GM23338 (cell line): ENCODE measurements around the gene ZNF609. TPM values are rescaled to one million over a fixed set of nuclear protein-coding genes. Genes with fewer than 3 reads are reported as not detected.

ENCODE experiments used
- ATAC-seq: fragments of 200-7000 bp; cut with Tn5 transposase; 3 replicates; pipeline ENCODE4 v1.9.1; 2020
- DNase-seq: peaks from one replicate; pipeline ENCODE4 v3.0.0-alpha.2; 2015; ENCODE audit warnings: low spot score
- H2AFZ ChIP-seq: fragments of 200-600 bp; sonication (generic); 2 replicates; pipeline ENCODE4 v1.8.0; 2016; ENCODE audit warnings: antibody characterized with exemption, mild to moderate bottlenecking, moderate library complexity
- H3F3A ChIP-seq: fragments of 200-600 bp; sonication (generic); replicated peaks from 2 replicates; pipeline ENCODE4 v1.8.0; 2017; ENCODE audit warnings: antibody characterized with exemption, mixed run types, low read depth
- H3K27ac ChIP-seq: fragments of 200-600 bp; sonication (generic); 2 replicates; pipeline ENCODE4 v1.6.1; 2016; ENCODE audit warnings: low read depth
- H3K27me3 ChIP-seq: fragments of 200-600 bp; sonication (generic); 2 replicates; pipeline ENCODE4 v1.8.0; 2016; ENCODE audit warnings: mild to moderate bottlenecking, mixed run types, moderate library complexity; ENCODE audit not compliant: insufficient read depth
- H3K36me3 ChIP-seq: fragments of 200-600 bp; sonication (generic); 2 replicates; pipeline ENCODE4 v1.8.0; 2016; ENCODE audit warnings: mild to moderate bottlenecking; ENCODE audit not compliant: insufficient read depth
- H3K4me1 ChIP-seq: fragments of 200-600 bp; sonication (generic); 2 replicates; pipeline ENCODE4 v1.8.0; 2016; ENCODE audit warnings: mild to moderate bottlenecking, moderate library complexity; ENCODE audit not compliant: insufficient read depth
- H3K4me2 ChIP-seq: fragments of 200-600 bp; sonication (generic); 2 replicates; pipeline ENCODE4 v1.7.1; 2017; ENCODE audit warnings: mixed run types
- H3K4me3 ChIP-seq: fragments of 200-600 bp; sonication (generic); 2 replicates; pipeline ENCODE4 v1.6.1; 2016; ENCODE audit warnings: mixed run types
- H3K79me2 ChIP-seq: fragments of 200-600 bp; sonication (generic); replicated peaks from 2 replicates; pipeline ENCODE4 v1.8.0; 2017; ENCODE audit warnings: mild to moderate bottlenecking; ENCODE audit not compliant: insufficient read depth
- H3K9me2 ChIP-seq: fragments of 200-600 bp; sonication (generic); 2 replicates; pipeline ENCODE4 v1.8.0; 2017; ENCODE audit not compliant: insufficient read depth
- H4K20me1 ChIP-seq: fragments of 200-600 bp; sonication (generic); replicated peaks from 2 replicates; pipeline ENCODE4 v1.8.0; 2017; ENCODE audit warnings: mild to moderate bottlenecking; ENCODE audit not compliant: insufficient read depth
- H3K27ac Mint-ChIP-seq: 2 replicates; pipeline ENCODE4 v1.8.0; 2020; ENCODE audit warnings: inconsistent platforms, mild to moderate bottlenecking, moderate library complexity, mixed read lengths
- H3K27me3 Mint-ChIP-seq: 3 replicates; pipeline ENCODE4 v1.8.0; 2022; ENCODE audit warnings: low read depth, mild to moderate bottlenecking, moderate library complexity, mixed read lengths, inconsistent platforms; ENCODE audit not compliant: insufficient read depth, poor library complexity
- H3K36me3 Mint-ChIP-seq: 3 replicates; pipeline ENCODE4 v1.8.0; 2021; ENCODE audit warnings: low read depth, mild to moderate bottlenecking, inconsistent platforms, moderate library complexity, mixed read lengths
- H3K4me1 Mint-ChIP-seq: 3 replicates; pipeline ENCODE4 v1.8.0; 2020; ENCODE audit warnings: mild to moderate bottlenecking, inconsistent platforms, mixed read lengths
- H3K4me3 Mint-ChIP-seq: 3 replicates; pipeline ENCODE4 v1.8.0; 2021; ENCODE audit warnings: moderate library complexity, mild to moderate bottlenecking, inconsistent platforms, mixed read lengths
- H3K9me3 Mint-ChIP-seq: 3 replicates; pipeline ENCODE4 v1.8.0; 2020; ENCODE audit warnings: moderate library complexity, mild to moderate bottlenecking, inconsistent platforms, mixed read lengths
- CTCF ChIP-seq, 2 experiments: fragments of 200-600 bp in 1 of 2; sonication (generic) in 1 of 2; conservative IDR thresholded peaks; 2 replicates each; pipeline versions ENCODE4 v1.5.1 to v1.6.1; 2016 to 2017; ENCODE audit warnings: antibody characterized with exemption in 2 of 2, low read depth in 2 of 2, mild to moderate bottlenecking in 2 of 2, moderate library complexity in 1 of 2
- EZH2phosphoT487 ChIP-seq: fragments of 200-600 bp; sonication (generic); IDR thresholded peaks from one replicate; pipeline ENCODE4 v1.8.1; 2018; ENCODE audit warnings: antibody characterized with exemption; ENCODE audit not compliant: unreplicated experiment
- JUNB ChIP-seq: IDR thresholded peaks from one replicate; pipeline ENCODE4 v1.6.1; 2016; ENCODE audit warnings: antibody characterized with exemption; ENCODE audit not compliant: unreplicated experiment
- NANOG ChIP-seq: IDR thresholded peaks from 2 replicates; pipeline ENCODE4 v1.6.1; 2016; ENCODE audit warnings: antibody characterized with exemption, borderline replicate concordance
- POLR2AphosphoS5 ChIP-seq: IDR thresholded peaks from 2 replicates; pipeline ENCODE4 v1.6.1; 2016; ENCODE audit warnings: antibody characterized with exemption, low read depth
- STAT1 ChIP-seq: IDR thresholded peaks from one replicate; pipeline ENCODE4 v1.6.1; 2016; ENCODE audit warnings: antibody characterized with exemption; ENCODE audit not compliant: unreplicated experiment
- ZNF114 ChIP-seq: fragments of 250-450 bp; sonication (Bioruptor Pico); IDR thresholded peaks from 2 replicates; pipeline ENCODE4 v1.5.0; 2020; ENCODE audit warnings: mild to moderate bottlenecking, moderate library complexity
- ZNF462 ChIP-seq: fragments of 250-450 bp; sonication (Bioruptor Pico); IDR thresholded peaks from 2 replicates; pipeline ENCODE4 v1.5.0; 2020; ENCODE audit warnings: mild to moderate bottlenecking, moderate library complexity
- polyA plus RNA-seq: library from polyadenylated mRNA; unstranded; fragments of >200 nt; fragmentation: Nextera tagmentation; extraction: Ambion mirVana; gene quantifications from 2 replicates; pipeline ENCODE4 v1.2.1, GENCODE V29; 2016
- total RNA-seq: library from RNA; depleted of rRNA; stranded (reverse); fragments of >200 nt; shearing (Covaris generic); gene quantifications from 2 replicates; pipeline ENCODE4 v1.2.3, GENCODE V29; 2014

The ZNF609 gene
- total and polyA plus RNA-seq, 2 experiments from 2014 or later = 26.4 to 40.2 TPM

GRCh38 chr15:64462492-64462891 lies 2.1 kb downstream of the ZNF609 start:
- H3K36me3 Mint-ChIP-seq = no peaks in the 10 kb centered on the region; the same call in 1 of the 3 replicates
- Histone ChIP-seq H3F3A (peaks cover 9% of the 10 kb centered on the region; the same call in 1 of the 2 replicates), H3K27ac (peak overlapping the region; percentile 95; the same call in 1 of the 2 replicates), H3K4me3 (peak overlapping the region; percentile 84), H3K36me3 (no peaks in the 10 kb centered on the region), H3K9me2 (no peaks in the 10 kb centered on the region), H4K20me1 (peaks cover 48% of the 10 kb centered on the region), H3K27me3 (no peaks in the 10 kb centered on the region), H3K79me2 (peaks cover 64% of the 10 kb centered on the region), H3K4me2 (peak overlapping the region; percentile 91), H2AFZ (no peak overlapping the region), H3K4me1 (peaks cover 50% of the 10 kb centered on the region)
- no peak for TF ChIP-seq STAT1
- TF ChIP-seq EZH2phosphoT487 = no peak
- TF ChIP-seq POLR2AphosphoS5 = no peak
- TF ChIP-seq JUNB = no peak
- no peak for TF ChIP-seq ZNF462 (CRISPR knock-in tag)
- ATAC-seq = no peak
- peak overlapping the region; percentile 88 for H3K4me3 Mint-ChIP-seq
- no peak for DNase-seq
- peaks cover 56% of the 10 kb centered on the region for H3K4me1 Mint-ChIP-seq
- peaks cover 2% of the 10 kb centered on the region for H3K27me3 Mint-ChIP-seq
- no peaks in the 10 kb centered on the region for H3K9me3 Mint-ChIP-seq
- no peak overlapping the region for H3K27ac Mint-ChIP-seq

GRCh38 chr15:64464276-64465005 lies 4.1 kb downstream of the ZNF609 start:
- Histone ChIP-seq H3K36me3 (no peaks in the 10 kb centered on the region), H3K79me2 (peaks cover 83% of the 10 kb centered on the region), H3K4me3 (no peak overlapping the region), H3K4me1 (peaks cover 48% of the 10 kb centered on the region), H3K27ac (no peak overlapping the region), H3K9me2 (no peaks in the 10 kb centered on the region), H4K20me1 (peaks cover 57% of the 10 kb centered on the region), H3F3A (peaks cover 9% of the 10 kb centered on the region; the same call in 1 of the 2 replicates), H2AFZ (no peak overlapping the region), H3K4me2 (no peak overlapping the region), H3K27me3 (no peaks in the 10 kb centered on the region)
- H3K27me3 Mint-ChIP-seq = peaks cover 2% of the 10 kb centered on the region
- H3K4me1 Mint-ChIP-seq = peaks cover 52% of the 10 kb centered on the region
- DNase-seq (no peak), ATAC-seq (no peak)
- H3K27ac Mint-ChIP-seq = no peak overlapping the region
- H3K36me3 Mint-ChIP-seq = peaks cover 6% of the 10 kb centered on the region
- no peaks in the 10 kb centered on the region for H3K9me3 Mint-ChIP-seq
- H3K4me3 Mint-ChIP-seq = no peak overlapping the region
- TF ChIP-seq JUNB (no peak), NANOG (no peak), CTCF (conservative IDR thresholded peaks at IDR 0.05; ENCODE audit: low read depth in 2 of 2) (no peak), POLR2AphosphoS5 (no peak), ZNF114 (CRISPR knock-in tag) (no peak)
